Measurements from ENCODE around the gene CAPZB. TPM values are rescaled to one million over a fixed set of nuclear protein-coding genes. Genes with fewer than 3 reads are reported as not detected.

CAPZB gene
- total RNA-seq, 4 donors from 2014 or later, result 58.2 to 109 (median 96.7) TPM

GRCh38 chr1:19444296-19445021 is 40.9 kb downstream of the CAPZB start:
- Histone ChIP-seq H3K9me3 (no peaks in the 10 kb centered on the region), H3K27me3 (no peaks in the 10 kb centered on the region), H3K4me3 (no peak overlapping the region), H3K36me3 (peaks cover 0 to 6% (median 0%) of the 10 kb centered on the region in 3 donors), H3K4me1 (peaks cover 0 to 92% (median 67%) of the 10 kb centered on the region in 4 donors), H3K27ac (peak overlapping the region; percentile 28 to 76 (median 50))
- TF ChIP-seq CTCF (IDR thresholded peaks at IDR 0.05) (no peak), EP300 (IDR thresholded peaks at IDR 0.05) (peak in 1 of 2 donors; percentile 28), POLR2A (IDR thresholded peaks at IDR 0.05) (no peak)
- 59 to 68% methylated on average over 10 of the region's 10 CpGs for WGBS, 2 donors
- DNase-seq (ENCODE audit: low spot score in 2 of 2), result no peak

- no peaks in the 10 kb centered on the region for H3K27me3 ChIP-seq
- peaks cover 0 to 92% (median 68%) of the 10 kb centered on the region in 4 donors for H3K4me1 ChIP-seq
- peak overlapping the region; percentile 28 to 76 (median 50) for H3K27ac ChIP-seq
- H3K9me3 ChIP-seq, result no peaks in the 10 kb centered on the region
- DNase-seq (ENCODE audit: low spot score in 2 of 2), result no peak
- WGBS, 2 donors, result 62 to 72% methylated on average over 4 of the region's 4 CpGs
- H3K36me3 ChIP-seq, result peaks cover 0 to 6% (median 0%) of the 10 kb centered on the region in 3 donors
- H3K4me3 ChIP-seq, result no peak overlapping the region
- no peak for TF ChIP-seq EP300 (IDR thresholded peaks at IDR 0.05)
- TF ChIP-seq CTCF (IDR thresholded peaks at IDR 0.05), result no peak
- no peak for TF ChIP-seq POLR2A (IDR thresholded peaks at IDR 0.05)
Observed at GRCh38 chr1:19443326-19443725, 42.0 kb downstream of the CAPZB start.

- Histone ChIP-seq H3K9me3 (no peaks in the 10 kb centered on the region), H3K27me3 (no peaks in the 10 kb centered on the region), H3K4me3 (no peak overlapping the region), H3K36me3 (peaks cover 0 to under 1% (median 0%) of the 10 kb centered on the region in 3 donors), H3K4me1 (peaks cover 0 to 92% (median 69%) of the 10 kb centered on the region in 4 donors), H3K27ac (peak overlapping the region in 2 of 4 donors; percentile 71 to 76)
- WGBS, 2 donors, result 54 to 64% methylated on average over 22 of the region's 22 CpGs
- TF ChIP-seq EP300 (IDR thresholded peaks at IDR 0.05) (no peak), CTCF (IDR thresholded peaks at IDR 0.05) (no peak), POLR2A (IDR thresholded peaks at IDR 0.05) (no peak)
- DNase-seq (ENCODE audit: low spot score in 2 of 2), result no peak
Observed at GRCh38 chr1:19442154-19443096, 42.9 kb downstream of the CAPZB start.

- TF ChIP-seq POLR2A (IDR thresholded peaks at IDR 0.05) (no peak), EP300 (IDR thresholded peaks at IDR 0.05) (no peak)
- 88 to 92% methylated on average over 11 of the region's 11 CpGs for WGBS, 2 donors
- DNase-seq (ENCODE audit: low spot score in 2 of 2), result no peak
- Histone ChIP-seq H3K4me1 (peaks cover 0 to 96% (median 77%) of the 10 kb centered on the region in 4 donors), H3K9me3 (no peaks in the 10 kb centered on the region), H3K27ac (no peak overlapping the region), H3K36me3 (no peaks in the 10 kb centered on the region), H3K4me3 (no peak overlapping the region), H3K27me3 (no peaks in the 10 kb centered on the region)
Observed at GRCh38 chr1:19441048-19441780, 44.1 kb downstream of the CAPZB start.
